Measurements from ENCODE around the gene GMCL1.
"Not testable (repeated sequence)": the region's sequence is repeated elsewhere in the genome, so short reads cannot be mapped to it uniquely, and the experiment has no call there.

GMCL1 gene

GRCh38 chr2:69847068-69847828 is 17.8 kb downstream of the GMCL1 start:
- no peak for FAIRE-seq
- DNase-seq (ENCODE audit: low spot score), result no peak

GRCh38 chr2:69848186-69848790 is 18.8 kb downstream of the GMCL1 start:
- DNase-seq (ENCODE audit: low spot score), result no peak
- FAIRE-seq, result no peak

- FAIRE-seq, result no peak
- DNase-seq (ENCODE audit: low spot score), result no peak
Observed at GRCh38 chr2:69858261-69858660, 28.8 kb downstream of the GMCL1 start.

GRCh38 chr2:69863298-69863697 is 33.8 kb downstream of the GMCL1 start:
- FAIRE-seq (no peak), DNase-seq (ENCODE audit: low spot score) (no peak)

GRCh38 chr2:69888451-69888850 is 59.0 kb downstream of the GMCL1 start:
- FAIRE-seq (no peak), DNase-seq (ENCODE audit: low spot score) (no peak)

- DNase-seq (ENCODE audit: low spot score) (no peak), FAIRE-seq (no peak)
Observed at GRCh38 chr2:69889302-69889701, 59.8 kb downstream of the GMCL1 start.

GRCh38 chr2:69890881-69891280 is 61.4 kb downstream of the GMCL1 start:
- no peak for FAIRE-seq
- DNase-seq (ENCODE audit: low spot score), result no peak

- FAIRE-seq; DNase-seq (ENCODE audit: low spot score): not testable (repeated sequence)
Observed at GRCh38 chr2:69892838-69893424, 63.5 kb downstream of the GMCL1 start.

GRCh38 chr2:69893684-69894551 is 64.5 kb downstream of the GMCL1 start, which contains the start of gene SNRNP27:
SNRNP27 (plus strand) TSS chr2:69893956; CDS start chr2:69893985, 29 bp downstream.
- no peak for FAIRE-seq
- DNase-seq (ENCODE audit: low spot score), result peak; percentile 55

- DNase-seq (ENCODE audit: low spot score); FAIRE-seq: not testable (repeated sequence)
Observed at GRCh38 chr2:69894737-69895136, 65.3 kb downstream of the GMCL1 start.

GRCh38 chr2:69902213-69902922 is 72.9 kb downstream of the GMCL1 start:
- no peak for DNase-seq (ENCODE audit: low spot score)

GRCh38 chr2:69907216-69907615 is 77.8 kb downstream of the GMCL1 start:
- FAIRE-seq (no peak), DNase-seq (ENCODE audit: low spot score) (no peak)

More at GRCh38 chr2:69902213-69902922, 72.9 kb downstream of the GMCL1 start:
- no peak for FAIRE-seq

GRCh38 chr2:69911985-69912563 is 82.6 kb downstream of the GMCL1 start:
- peak; percentile 80 for FAIRE-seq
- peak; percentile 39 for DNase-seq (ENCODE audit: low spot score)

GRCh38 chr2:69914164-69914949 is 84.9 kb downstream of the GMCL1 start:
- peak; percentile 98 for FAIRE-seq
- DNase-seq (ENCODE audit: low spot score), result peak; percentile 100

GRCh38 chr2:69914950-69915945 is 85.8 kb downstream of the GMCL1 start, which contains the start of gene MXD1:
MXD1 (plus strand) TSS chr2:69915109; CDS start chr2:69915331, 222 bp downstream.
- FAIRE-seq (no peak), DNase-seq (ENCODE audit: low spot score) (no peak)

GRCh38 chr2:69916106-69916505 is 86.6 kb downstream of the GMCL1 start:
- FAIRE-seq (no peak), DNase-seq (ENCODE audit: low spot score) (no peak)

- FAIRE-seq, result peak; percentile 23
- peak; percentile 65 for DNase-seq (ENCODE audit: low spot score)
Observed at GRCh38 chr2:69917852-69918251, 88.4 kb downstream of the GMCL1 start.

- FAIRE-seq, result no peak
- DNase-seq (ENCODE audit: low spot score), result no peak
Observed at GRCh38 chr2:69918401-69918800, 88.9 kb downstream of the GMCL1 start.
